Muscle layer of duodenum (tissue), 2 donors: Measurements from ENCODE around the gene NUDT3.

Source experiments
- H3K27ac ChIP-seq: one replicate; pipeline ENCODE4 v1.7.0; 2013; ENCODE audit warnings: mild to moderate bottlenecking, low read length
- H3K27me3 ChIP-seq: one replicate; pipeline ENCODE4 v1.7.0; 2013; ENCODE audit warnings: low read depth, mild to moderate bottlenecking, control low read depth, low read length
- H3K36me3 ChIP-seq, 2 donors: one replicate each; pipeline ENCODE4 v1.7.0; 2013; ENCODE audit warnings: low read length in 2 of 2, control low read depth in 1 of 2, mild to moderate bottlenecking in 1 of 2; ENCODE audit not compliant: insufficient read depth in 2 of 2, control insufficient read depth in 1 of 2
- H3K4me1 ChIP-seq, 2 donors: one replicate each; pipeline ENCODE4 v1.7.0; 2013; ENCODE audit warnings: low read length in 2 of 2, mild to moderate bottlenecking in 2 of 2, control low read depth in 1 of 2, moderate library complexity in 1 of 2; ENCODE audit not compliant: insufficient read depth in 2 of 2, control insufficient read depth in 1 of 2
- H3K4me3 ChIP-seq, 2 donors: one replicate each; pipeline ENCODE4 v1.7.0; 2013; ENCODE audit warnings: low read length in 2 of 2, low read depth in 1 of 2, mild to moderate bottlenecking in 1 of 2
- H3K9me3 ChIP-seq, 2 donors: one replicate each; pipeline ENCODE4 v1.7.0; 2013; ENCODE audit warnings: low read length in 2 of 2, control low read depth in 1 of 2, mild to moderate bottlenecking in 1 of 2; ENCODE audit not compliant: control insufficient read depth in 1 of 2
- donor health status: healthy.

Gene NUDT3

DNA sequence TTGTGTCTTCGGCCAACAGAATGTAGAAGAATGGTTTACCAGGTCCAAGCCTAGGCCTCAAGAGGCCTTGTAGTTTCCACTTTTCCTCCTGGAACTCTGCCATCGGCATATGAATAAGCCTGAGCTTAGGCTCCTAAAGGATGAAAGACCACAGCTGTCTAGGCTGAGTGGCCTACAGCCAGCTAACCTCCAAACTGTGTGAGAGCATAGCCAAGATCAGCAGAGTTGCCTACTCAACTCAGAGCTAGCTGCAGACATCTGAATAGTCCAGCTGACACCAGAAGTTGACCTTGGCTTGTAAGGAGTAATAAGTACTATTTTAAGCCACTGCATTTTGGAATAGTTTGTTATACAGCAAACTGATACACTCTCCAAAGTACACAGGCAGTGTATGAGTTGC lies 91.1 kb downstream of the NUDT3 start:
- Histone ChIP-seq H3K27me3 (no peaks in the 10 kb centered on the region), H3K4me3 (no peak overlapping the region), H3K4me1 (peaks cover 10 to 19% of the 10 kb centered on the region in 2 donors), H3K36me3 (no peaks in the 10 kb centered on the region), H3K9me3 (no peaks in the 10 kb centered on the region), H3K27ac (no peak overlapping the region)

DNA sequence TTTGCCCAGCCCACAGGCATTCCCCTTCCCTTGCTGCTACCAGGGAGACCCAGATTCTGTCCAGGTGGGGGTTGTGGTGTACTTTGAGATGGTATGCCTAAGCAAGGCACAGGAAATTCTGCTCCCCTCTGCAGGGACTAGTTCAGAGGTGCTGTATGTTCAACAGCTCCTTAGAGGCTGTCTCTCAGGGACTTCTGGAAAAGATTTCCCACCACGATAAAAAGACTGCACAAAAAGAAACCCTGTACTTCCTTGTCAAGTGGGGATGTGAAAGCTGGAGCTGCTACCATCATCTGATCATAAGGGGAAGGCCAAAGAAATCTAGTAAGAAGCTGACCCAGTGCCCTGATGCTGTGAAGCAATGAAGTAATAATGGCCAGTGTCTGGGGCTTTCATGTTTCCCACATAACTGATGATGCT lies 92.1 kb downstream of the NUDT3 start:
- H3K27ac ChIP-seq = no peak overlapping the region

DNA sequence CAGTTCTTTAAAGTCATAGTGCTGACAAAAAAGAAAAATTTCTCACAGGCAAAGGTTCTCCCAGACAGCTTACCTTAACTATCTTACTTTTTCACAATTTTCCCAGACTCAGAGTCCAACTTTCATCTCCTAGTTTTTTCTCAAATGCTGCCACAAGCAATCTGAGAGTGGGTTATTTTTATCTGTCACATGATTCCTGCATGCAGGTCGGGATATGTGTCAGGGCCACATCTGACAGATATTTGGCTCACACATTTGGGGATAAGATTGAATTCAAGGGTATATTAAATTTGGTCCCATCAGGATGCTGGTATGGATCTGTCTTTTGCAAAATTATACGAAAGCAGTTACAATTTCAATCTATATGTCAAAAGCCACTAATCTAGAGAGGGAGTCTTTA lies 93.5 kb downstream of the NUDT3 start:
- Histone ChIP-seq H3K9me3 (no peaks in the 10 kb centered on the region), H3K4me1 (peaks cover 10 to 12% of the 10 kb centered on the region in 2 donors), H3K4me3 (no peak overlapping the region), H3K27ac (no peak overlapping the region), H3K36me3 (peaks cover 0 to under 1% of the 10 kb centered on the region in 2 donors), H3K27me3 (no peaks in the 10 kb centered on the region)

More for the DNA sequence above, 92.1 kb downstream of the NUDT3 start:
- Histone ChIP-seq H3K36me3 (no peaks in the 10 kb centered on the region), H3K27me3 (no peaks in the 10 kb centered on the region), H3K4me1 (peaks cover 10 to 12% of the 10 kb centered on the region in 2 donors), H3K4me3 (no peak overlapping the region), H3K9me3 (no peaks in the 10 kb centered on the region)

DNA sequence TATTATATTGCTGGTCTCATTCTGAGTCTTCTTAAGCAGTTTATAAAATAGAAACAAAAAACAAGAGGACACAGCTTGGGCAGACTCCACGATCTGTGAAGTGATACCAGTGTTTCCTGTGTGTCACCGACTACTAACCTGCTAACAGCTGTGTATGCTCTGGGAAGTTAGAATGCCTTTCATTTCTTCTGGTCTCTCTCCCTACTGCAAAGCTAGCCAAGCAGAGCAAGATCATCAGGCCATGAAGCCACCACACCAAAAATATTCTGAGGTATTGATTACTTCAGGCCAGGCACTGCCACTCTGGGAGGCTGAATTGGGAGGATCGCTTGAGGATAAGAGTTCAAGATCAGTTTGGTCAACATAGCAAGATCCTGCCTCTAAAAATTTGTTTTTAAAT lies 96.7 kb downstream of the NUDT3 start:
- H3K36me3 ChIP-seq = peaks cover 11 to 15% of the 10 kb centered on the region in 2 donors
- H3K27ac ChIP-seq = no peak overlapping the region
- no peaks in the 10 kb centered on the region for H3K27me3 ChIP-seq
- no peak overlapping the region for H3K4me3 ChIP-seq
- no peaks in the 10 kb centered on the region for H3K9me3 ChIP-seq
- H3K4me1 ChIP-seq = peaks cover 0 to 2% of the 10 kb centered on the region in 2 donors

DNA sequence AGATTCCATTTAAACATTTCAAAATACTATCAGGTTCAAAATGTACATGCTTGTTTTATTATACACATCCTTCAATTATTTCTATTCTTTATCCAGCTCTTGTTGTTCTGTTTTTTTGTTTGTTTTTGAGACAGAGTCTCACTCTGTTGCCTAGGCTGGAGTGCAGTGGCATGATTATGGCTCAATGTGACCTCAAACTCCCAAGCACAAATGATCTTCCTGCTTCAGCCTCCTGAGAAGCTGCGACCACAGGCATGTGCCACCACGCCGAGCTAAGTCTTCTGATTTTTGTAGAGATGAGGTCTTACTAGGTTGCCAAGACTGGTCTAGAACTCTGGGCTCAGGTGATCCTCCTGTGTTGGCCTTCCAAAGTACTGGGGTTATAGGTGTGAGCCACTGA lies 99.5 kb downstream of the NUDT3 start:
- H3K9me3 ChIP-seq = no peaks in the 10 kb centered on the region
- H3K36me3 ChIP-seq = peaks cover 15% of the 10 kb centered on the region in 2 donors
- H3K27me3 ChIP-seq = no peaks in the 10 kb centered on the region
- H3K4me1 ChIP-seq = peaks cover 0 to 9% of the 10 kb centered on the region in 2 donors
- no peak overlapping the region for H3K4me3 ChIP-seq
- H3K27ac ChIP-seq = no peak overlapping the region

DNA sequence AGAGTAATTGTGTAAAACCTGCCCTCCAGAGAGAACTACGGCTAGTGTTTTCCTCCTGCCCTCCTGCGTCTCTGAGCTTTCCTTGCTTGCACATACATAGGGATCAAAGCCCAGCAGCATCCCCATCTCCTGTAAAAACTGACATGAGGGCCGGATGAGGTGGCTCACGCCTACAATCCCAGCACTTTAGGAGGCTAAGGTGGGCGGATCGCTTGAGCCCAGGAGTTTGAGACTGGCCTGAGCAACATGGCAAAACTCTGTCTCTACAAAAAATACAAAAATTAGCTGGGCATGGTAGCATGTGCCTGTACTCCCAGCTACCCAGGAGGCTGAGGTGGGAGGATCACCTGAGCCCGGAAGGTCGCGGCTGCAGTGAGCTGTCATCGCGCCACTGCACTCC lies 103.3 kb downstream of the NUDT3 start:
- Histone ChIP-seq H3K27me3 (no peaks in the 10 kb centered on the region), H3K9me3 (no peaks in the 10 kb centered on the region), H3K4me1 (peaks cover 5 to 15% of the 10 kb centered on the region in 2 donors), H3K36me3 (peaks cover 15 to 25% of the 10 kb centered on the region in 2 donors), H3K4me3 (no peak overlapping the region), H3K27ac (no peak overlapping the region)

DNA sequence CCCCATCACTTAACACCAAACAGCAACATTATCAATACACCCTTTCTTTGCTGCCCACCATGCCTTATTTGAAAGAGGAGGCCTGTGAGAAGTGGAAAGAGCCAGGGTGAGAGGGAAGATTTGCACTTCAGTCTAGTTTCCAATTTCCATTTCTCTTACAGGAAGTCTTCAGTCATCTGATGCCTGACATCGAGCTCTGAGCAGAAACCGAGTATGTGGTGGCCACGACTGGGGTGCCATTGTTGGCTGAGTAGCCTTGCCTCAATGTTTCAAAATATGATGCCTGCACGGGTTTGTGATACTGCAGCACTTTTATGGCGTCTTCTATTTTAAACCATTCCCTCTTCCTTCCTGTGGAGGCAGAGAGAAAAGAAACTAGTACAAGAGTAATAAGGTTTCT lies 103.9 kb downstream of the NUDT3 start:
- Histone ChIP-seq H3K27ac (no peak overlapping the region), H3K4me1 (peaks cover 5 to 16% of the 10 kb centered on the region in 2 donors), H3K4me3 (no peak overlapping the region), H3K9me3 (no peaks in the 10 kb centered on the region), H3K27me3 (no peaks in the 10 kb centered on the region), H3K36me3 (peaks cover 11 to 24% of the 10 kb centered on the region in 2 donors)

DNA sequence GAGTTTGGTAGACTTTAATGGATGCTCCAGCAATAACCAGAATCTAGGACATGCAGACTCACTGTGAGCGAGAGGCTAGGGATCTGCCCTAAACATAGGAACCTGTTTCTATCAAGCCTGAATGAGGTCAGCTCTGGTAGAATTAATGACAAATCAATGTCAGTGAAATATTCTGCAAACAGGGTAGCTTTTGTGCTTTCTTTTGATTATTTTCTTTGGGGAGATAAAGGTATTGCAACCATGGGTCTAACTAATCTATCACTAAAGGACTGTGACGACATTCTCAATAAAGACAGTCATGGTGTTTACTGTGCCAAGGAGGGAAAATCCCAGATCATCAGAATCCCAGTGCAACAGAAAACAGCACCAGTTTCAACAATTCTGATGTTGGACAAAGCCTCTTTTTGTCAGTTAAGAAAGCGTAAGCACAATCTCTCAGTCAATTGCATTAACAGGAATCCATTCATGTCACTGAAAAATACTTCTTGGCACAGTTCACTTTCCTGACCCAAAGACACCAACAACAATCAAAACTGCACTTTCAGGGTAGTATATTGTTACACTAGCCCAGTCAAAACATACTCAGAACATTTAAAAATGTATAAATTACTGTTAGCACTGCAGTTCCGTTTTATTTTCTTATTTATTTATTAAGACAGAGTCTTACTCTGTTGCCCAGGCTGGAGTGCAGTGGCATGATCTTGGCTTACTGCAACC lies 106.9 kb downstream of the NUDT3 start:
- Histone ChIP-seq H3K27ac (peak overlapping the region; percentile 11), H3K4me3 (no peak overlapping the region), H3K4me1 (peaks cover 5 to 16% of the 10 kb centered on the region in 2 donors), H3K9me3 (no peaks in the 10 kb centered on the region), H3K36me3 (peaks cover 3 to 18% of the 10 kb centered on the region in 2 donors), H3K27me3 (no peaks in the 10 kb centered on the region)

DNA sequence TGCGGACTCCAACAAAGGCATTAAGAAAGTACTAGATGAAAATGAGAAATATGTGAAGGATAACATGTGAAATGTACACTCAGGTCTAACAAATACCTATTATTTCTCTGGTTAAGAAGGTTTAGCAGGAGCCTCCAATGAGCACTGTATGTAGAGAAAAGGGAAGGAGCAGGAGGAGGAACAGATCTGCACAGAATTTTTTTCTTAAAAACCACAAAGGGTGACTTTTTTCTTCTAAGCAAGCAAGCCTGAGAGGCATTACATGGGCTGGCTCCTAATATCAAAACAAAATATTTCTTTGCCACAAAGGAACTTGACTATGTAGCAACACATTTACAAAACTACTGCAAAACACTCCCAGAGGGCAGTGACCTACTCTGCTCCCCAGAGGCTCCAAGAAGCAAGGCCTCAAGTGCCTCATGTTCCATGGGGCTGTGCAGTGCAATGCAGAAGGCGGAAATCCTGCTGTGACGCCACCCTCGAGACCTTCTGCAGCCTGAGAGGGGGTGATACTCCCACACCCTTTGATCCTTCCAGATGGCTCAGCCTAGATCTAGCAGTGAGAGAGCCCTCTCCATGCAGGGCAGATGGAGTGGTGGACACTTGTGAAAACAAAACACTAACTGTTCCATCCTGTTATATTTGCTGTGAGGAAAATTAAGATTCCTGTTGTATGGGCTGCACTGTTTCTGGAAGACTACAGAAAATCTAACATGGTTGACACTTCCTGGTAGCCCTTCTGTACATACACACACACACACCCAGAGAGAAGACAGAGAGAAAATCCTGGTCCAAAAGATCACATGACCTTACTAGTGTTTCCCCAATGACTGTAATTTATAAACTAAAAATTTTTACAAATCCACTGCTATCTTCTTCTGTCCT lies 107.7 kb downstream of the NUDT3 start:
- H3K9me3 ChIP-seq = no peaks in the 10 kb centered on the region
- H3K27me3 ChIP-seq = no peaks in the 10 kb centered on the region
- H3K27ac ChIP-seq = peak overlapping the region; percentile 11

DNA sequence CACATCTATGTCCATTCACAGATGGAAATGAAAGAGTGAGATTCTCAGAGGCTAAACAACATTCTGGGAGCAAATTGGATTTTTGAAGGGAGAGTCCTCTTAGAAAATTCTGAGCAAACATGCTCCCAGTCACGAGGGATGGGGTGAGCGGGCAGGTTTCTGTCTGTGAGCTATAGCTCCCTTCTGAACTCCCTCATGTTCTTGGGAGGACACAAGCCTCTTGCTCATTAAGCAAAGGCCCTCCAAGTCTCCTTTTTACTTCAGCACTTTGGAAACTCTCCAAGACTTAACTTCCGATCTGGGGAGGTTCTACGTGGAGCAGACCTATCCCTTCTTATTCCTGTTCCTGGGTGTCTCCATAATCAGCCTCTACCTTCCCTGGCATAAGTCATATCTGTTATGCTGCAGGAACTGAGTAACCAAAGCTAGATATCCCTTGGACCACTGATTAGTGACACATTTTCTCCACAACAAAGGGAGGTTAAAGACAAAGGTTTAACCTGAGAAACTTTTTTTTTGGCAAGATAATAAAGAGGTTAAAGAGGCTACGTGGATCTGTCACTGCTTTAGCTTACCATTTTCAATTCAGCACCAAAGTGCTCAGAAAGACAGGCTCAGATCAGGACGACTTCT lies 110.7 kb downstream of the NUDT3 start:
- no peaks in the 10 kb centered on the region for H3K27me3 ChIP-seq
- peaks cover 5 to 8% of the 10 kb centered on the region in 2 donors for H3K4me1 ChIP-seq
- H3K9me3 ChIP-seq = no peaks in the 10 kb centered on the region
- H3K36me3 ChIP-seq = peaks cover 4 to 12% of the 10 kb centered on the region in 2 donors
- H3K27ac ChIP-seq = no peak overlapping the region
- H3K4me3 ChIP-seq = no peak overlapping the region

More for the DNA sequence above, 107.7 kb downstream of the NUDT3 start:
- H3K36me3 ChIP-seq = peaks cover 4 to 21% of the 10 kb centered on the region in 2 donors
- no peak overlapping the region for H3K4me3 ChIP-seq
- H3K4me1 ChIP-seq = peaks cover 5 to 16% of the 10 kb centered on the region in 2 donors

DNA sequence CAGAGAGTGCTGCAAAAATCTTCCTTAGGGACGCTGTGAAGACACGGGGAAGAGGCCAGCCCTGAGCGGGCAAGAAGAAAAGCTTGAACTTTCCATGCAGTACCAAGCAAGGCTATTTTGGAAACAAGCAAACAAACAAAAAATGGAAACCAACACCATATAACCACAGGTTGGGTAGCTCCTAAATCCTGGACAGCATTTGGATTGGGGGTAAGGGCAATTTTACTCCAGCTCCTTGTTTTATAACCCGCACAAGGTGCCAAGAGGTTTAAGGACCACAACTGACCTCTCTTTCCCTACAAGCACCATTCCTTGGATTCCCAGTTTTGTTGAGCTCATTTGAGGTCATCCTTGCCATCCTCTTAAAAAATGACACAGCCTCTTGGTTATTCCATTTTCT lies 112.3 kb downstream of the NUDT3 start:
- Histone ChIP-seq H3K27me3 (no peaks in the 10 kb centered on the region), H3K4me1 (peaks cover 0 to 8% of the 10 kb centered on the region in 2 donors), H3K36me3 (peaks cover 4 to 12% of the 10 kb centered on the region in 2 donors)

More for the DNA sequence above, 112.3 kb downstream of the NUDT3 start:
- no peak overlapping the region for H3K27ac ChIP-seq
- H3K4me3 ChIP-seq = no peak overlapping the region
- no peaks in the 10 kb centered on the region for H3K9me3 ChIP-seq
